ENCODE results near the gene ST3GAL6. TPM values are rescaled to one million over a fixed set of nuclear protein-coding genes. Genes with fewer than 3 reads are reported as not detected.

Gene ST3GAL6
- total RNA-seq, 1 donor from 2014 or later = 29.4 TPM

GRCh38 chr3:98722389-98722788, 40.8 kb upstream of the ST3GAL6 start:
- intact Hi-C loops (cut with DNase I) = no loop called here
- TF ChIP-seq CTCF (IDR thresholded peaks at IDR 0.05) = no peak
- Histone ChIP-seq H3K9me3 (no peaks in the 10 kb centered on the region), H3K36me3 (no peaks in the 10 kb centered on the region), H3K4me1 (no peaks in the 10 kb centered on the region), H3K27me3 (no peaks in the 10 kb centered on the region), H3K4me3 (no peak overlapping the region), H3K27ac (no peak overlapping the region)
- ATAC-seq (no peak), DNase-seq (no peak)

- H3K27me3 ChIP-seq = no peaks in the 10 kb centered on the region
- no peaks in the 10 kb centered on the region for H3K36me3 ChIP-seq
- no peak for TF ChIP-seq CTCF (IDR thresholded peaks at IDR 0.05)
- ATAC-seq = no peak
- no peaks in the 10 kb centered on the region for H3K9me3 ChIP-seq
- intact Hi-C loops (cut with DNase I) = no loop called here
- DNase-seq = no peak
- H3K4me3 ChIP-seq = no peak overlapping the region
- H3K4me1 ChIP-seq = no peaks in the 10 kb centered on the region
- no peak overlapping the region for H3K27ac ChIP-seq
Measured at GRCh38 chr3:98725352-98725751, 37.8 kb upstream of the ST3GAL6 start.

- Histone ChIP-seq H3K4me1 (no peaks in the 10 kb centered on the region), H3K27ac (no peak overlapping the region), H3K9me3 (no peaks in the 10 kb centered on the region), H3K4me3 (no peak overlapping the region), H3K27me3 (no peaks in the 10 kb centered on the region), H3K36me3 (no peaks in the 10 kb centered on the region)
- DNase-seq = no peak
- no peak for TF ChIP-seq CTCF (IDR thresholded peaks at IDR 0.05)
- intact Hi-C loops (cut with DNase I) = no loop called here
- no peak for ATAC-seq
Measured at GRCh38 chr3:98726084-98726483, 37.1 kb upstream of the ST3GAL6 start.

- ATAC-seq (no peak), DNase-seq (no peak)
- no peak overlapping the region for H3K4me3 ChIP-seq
- no peak overlapping the region for H3K27ac ChIP-seq
- no peak for TF ChIP-seq CTCF (IDR thresholded peaks at IDR 0.05)
- H3K36me3 ChIP-seq = no peaks in the 10 kb centered on the region
- no peaks in the 10 kb centered on the region for H3K9me3 ChIP-seq
- no peaks in the 10 kb centered on the region for H3K4me1 ChIP-seq
- intact Hi-C loops (cut with DNase I) = no loop called here
- H3K27me3 ChIP-seq = no peaks in the 10 kb centered on the region
Measured at GRCh38 chr3:98727638-98728037, 35.5 kb upstream of the ST3GAL6 start.

GRCh38 chr3:98728672-98729071, 34.5 kb upstream of the ST3GAL6 start:
- Histone ChIP-seq H3K9me3 (no peaks in the 10 kb centered on the region), H3K4me1 (no peaks in the 10 kb centered on the region), H3K4me3 (no peak overlapping the region), H3K27ac (no peak overlapping the region), H3K36me3 (no peaks in the 10 kb centered on the region), H3K27me3 (no peaks in the 10 kb centered on the region)
- intact Hi-C loops (cut with DNase I) = no loop called here
- ATAC-seq = no peak
- DNase-seq = no peak
- no peak for TF ChIP-seq CTCF (IDR thresholded peaks at IDR 0.05)

- H3K4me3 ChIP-seq = no peak overlapping the region
- no peaks in the 10 kb centered on the region for H3K36me3 ChIP-seq
- intact Hi-C loops (cut with DNase I) = no loop called here
- ATAC-seq (peak; percentile 53), DNase-seq (no peak)
- H3K4me1 ChIP-seq = peaks cover 9% of the 10 kb centered on the region
- H3K27me3 ChIP-seq = no peaks in the 10 kb centered on the region
- no peaks in the 10 kb centered on the region for H3K9me3 ChIP-seq
- H3K27ac ChIP-seq = no peak overlapping the region
- TF ChIP-seq CTCF (IDR thresholded peaks at IDR 0.05) = no peak
Measured at GRCh38 chr3:98730338-98730737, 32.8 kb upstream of the ST3GAL6 start.
